SK-N-SH treated with all-trans-retinoic acid at 6 μM for 48 hours (cell line): Measurements from ENCODE around the gene SLC39A10.
A peak's percentile ranks its signal among the peaks of the same experiment; 100 is the strongest.

Experiments
- ATAC-seq: fragments of 200-7000 bp; cut with Tn5 transposase; 3 replicates; pipeline ENCODE4 v1.9.1; 2020; ENCODE audit warnings: mild to moderate bottlenecking, moderate library complexity
- ARNTL ChIP-seq: fragments of 450-650 bp; formaldehyde crosslinking; IDR thresholded peaks from 2 replicates; pipeline ENCODE4 v1.5.0; 2020; ENCODE audit warnings: low read depth, mild to moderate bottlenecking, moderate library complexity, borderline replicate concordance
- BACH2 ChIP-seq: fragments of 250-450 bp; sonication (Bioruptor Pico); IDR thresholded peaks from 2 replicates; pipeline ENCODE4 v1.9.0; 2021; ENCODE audit warnings: mild to moderate bottlenecking, borderline replicate concordance
- CSDC2 ChIP-seq: fragments of 250-450 bp; sonication (Bioruptor Pico); IDR thresholded peaks from 2 replicates; pipeline ENCODE4 v1.5.0; 2020; ENCODE audit warnings: mild to moderate bottlenecking, moderate library complexity
- CSRNP3 ChIP-seq: fragments of 250-450 bp; sonication (Bioruptor Pico); IDR thresholded peaks from 2 replicates; pipeline ENCODE4 v1.5.1; 2021; ENCODE audit warnings: mild to moderate bottlenecking, moderate library complexity
- ESRRG ChIP-seq: fragments of 250-450 bp; sonication (Bioruptor Pico); IDR thresholded peaks from 2 replicates; pipeline ENCODE4 v1.6.1; 2021; ENCODE audit warnings: mild to moderate bottlenecking
- GLIS3 ChIP-seq: fragments of 250-450 bp; sonication (Bioruptor Pico); IDR thresholded peaks from 2 replicates; pipeline ENCODE4 v1.5.0; 2020; ENCODE audit warnings: mild to moderate bottlenecking, moderate library complexity
- ISL1 ChIP-seq: fragments of 250-450 bp; sonication (Bioruptor Pico); IDR thresholded peaks from 2 replicates; pipeline ENCODE4 v2.1.2; 2022; ENCODE audit warnings: mild to moderate bottlenecking, moderate library complexity
- OSR1 ChIP-seq: fragments of 250-450 bp; sonication (Bioruptor Pico); IDR thresholded peaks from 2 replicates; pipeline ENCODE4 v1.8.0; 2022; ENCODE audit warnings: moderate library complexity, mild to moderate bottlenecking, inconsistent platforms
- PATZ1 ChIP-seq: fragments of 250-450 bp; sonication (Bioruptor Pico); IDR thresholded peaks from 2 replicates; pipeline ENCODE4 v1.8.0; 2020; ENCODE audit warnings: mild to moderate bottlenecking, moderate library complexity, borderline replicate concordance
- POU6F1 ChIP-seq: fragments of 250-450 bp; sonication (Bioruptor Pico); IDR thresholded peaks from 2 replicates; pipeline ENCODE4 v1.8.0; 2021; ENCODE audit warnings: low read depth, mild to moderate bottlenecking, moderate library complexity, borderline replicate concordance
- PPARA ChIP-seq: fragments of 250-450 bp; sonication (Bioruptor Pico); IDR thresholded peaks from 2 replicates; pipeline ENCODE4 v1.5.0; 2020; ENCODE audit warnings: mild to moderate bottlenecking, borderline replicate concordance
- RARB ChIP-seq: fragments of 250-450 bp; sonication (Bioruptor Pico); IDR thresholded peaks from 2 replicates; pipeline ENCODE4 v1.8.0; 2021; ENCODE audit warnings: mild to moderate bottlenecking, moderate library complexity
- SNAI2 ChIP-seq: fragments of 250-450 bp; sonication (Bioruptor Pico); IDR thresholded peaks from 2 replicates; pipeline ENCODE4 v1.5.0; 2020; ENCODE audit warnings: mild to moderate bottlenecking, moderate library complexity
- TCF4 ChIP-seq: fragments of 250-450 bp; sonication (Bioruptor Pico); IDR thresholded peaks from 2 replicates; pipeline ENCODE4 v1.8.0; 2021; ENCODE audit warnings: mild to moderate bottlenecking, moderate library complexity, borderline replicate concordance
- TOX ChIP-seq: fragments of 250-450 bp; sonication (Bioruptor Pico); IDR thresholded peaks from 2 replicates; pipeline ENCODE4 v1.8.0; 2021; ENCODE audit warnings: mild to moderate bottlenecking, moderate library complexity, borderline replicate concordance
- ZC3H10 ChIP-seq: fragments of 250-450 bp; sonication (Bioruptor Pico); IDR thresholded peaks from 2 replicates; pipeline ENCODE4 v1.5.1; 2021; ENCODE audit warnings: mild to moderate bottlenecking, moderate library complexity
- ZFP3 ChIP-seq: fragments of 250-450 bp; sonication (Bioruptor Pico); IDR thresholded peaks from 2 replicates; pipeline ENCODE4 v1.5.0; 2020; ENCODE audit warnings: mild to moderate bottlenecking, moderate library complexity
- ZNF565 ChIP-seq: fragments of 450-650 bp; formaldehyde crosslinking; conservative IDR thresholded peaks from 2 replicates; pipeline ENCODE4 v1.5.0; 2020; ENCODE audit warnings: low read depth, mild to moderate bottlenecking, moderate library complexity
- ZNF70 ChIP-seq: fragments of 450-650 bp; formaldehyde crosslinking; IDR thresholded peaks from 2 replicates; pipeline ENCODE4 v1.5.0; 2020; ENCODE audit warnings: mild to moderate bottlenecking, moderate library complexity
- ZNF8 ChIP-seq: fragments of 450-650 bp; formaldehyde crosslinking; IDR thresholded peaks from 2 replicates; pipeline ENCODE4 v1.5.0; 2020; ENCODE audit warnings: mild to moderate bottlenecking, moderate library complexity
- TF ChIP-seq, protein P1 (sequence below): fragments of 250-450 bp; sonication (Bioruptor Pico); IDR thresholded peaks from 2 replicates; pipeline ENCODE4 v1.5.0; 2020; ENCODE audit warnings: mild to moderate bottlenecking, moderate library complexity
- TF ChIP-seq, protein P2 (sequence below): fragments of 250-450 bp; sonication (Bioruptor Pico); IDR thresholded peaks from 2 replicates; pipeline ENCODE4 v1.5.1; 2020; ENCODE audit warnings: low read depth, mild to moderate bottlenecking, moderate library complexity

Gene SLC39A10

GRCh38 chr2:195732574-195732973 lies 75.5 kb downstream of the SLC39A10 start:
- peak; percentile 59; the same call in 2 of the 3 replicates for ATAC-seq
- TF ChIP-seq BACH2 (CRISPR knock-in tag) (no peak), ZNF8 (CRISPR knock-in tag) (no peak), PPARA (no peak), ZC3H10 (CRISPR knock-in tag) (no peak), TCF4 (CRISPR knock-in tag) (no peak), GLIS3 (CRISPR knock-in tag) (no peak)
- TF ChIP-seq, all 23 proteins: peak for 0

DNA sequence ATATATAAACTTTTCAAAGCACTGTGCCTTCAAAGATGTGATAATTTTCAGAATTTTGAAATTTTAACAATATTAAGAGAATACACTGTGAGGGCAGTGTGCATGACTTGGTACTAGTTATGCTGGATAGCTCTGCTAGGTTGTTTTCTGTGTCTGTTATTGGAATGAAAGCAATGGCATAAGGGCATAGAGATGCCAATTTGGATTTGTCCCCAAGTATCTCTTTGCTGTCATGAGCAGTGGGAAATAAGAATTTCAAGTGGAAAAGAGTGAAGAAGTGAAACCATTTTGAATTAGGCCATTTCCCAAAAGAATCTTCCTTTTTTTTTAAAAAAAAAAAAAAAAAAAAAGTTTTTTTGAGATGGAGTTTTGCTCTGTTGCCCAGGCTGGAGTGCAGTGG lies 76.8 kb downstream of the SLC39A10 start:
- no peak for ATAC-seq
- no peak for TF ChIP-seq CSDC2
- no peak for TF ChIP-seq CSRNP3 (CRISPR knock-in tag)
- TF ChIP-seq SNAI2 = no peak
- TF ChIP-seq ISL1 (CRISPR knock-in tag) = no peak
- TF ChIP-seq TOX (CRISPR knock-in tag) = no peak
- TF ChIP-seq ZC3H10 (CRISPR knock-in tag) = no peak
- TF ChIP-seq ZNF70 (CRISPR knock-in tag) = no peak
- TF ChIP-seq OSR1 (CRISPR knock-in tag) = no peak
- TF ChIP-seq RARB (CRISPR knock-in tag) = no peak
- no peak for TF ChIP-seq PPARA
- no peak for TF ChIP-seq PATZ1 (CRISPR knock-in tag)
- no peak for TF ChIP-seq TCF4 (CRISPR knock-in tag)
- no peak for TF ChIP-seq ZFP3
- TF ChIP-seq GLIS3 (CRISPR knock-in tag) = no peak
- TF ChIP-seq ZNF565 (CRISPR knock-in tag) = no peak
- TF ChIP-seq, protein P1, sequence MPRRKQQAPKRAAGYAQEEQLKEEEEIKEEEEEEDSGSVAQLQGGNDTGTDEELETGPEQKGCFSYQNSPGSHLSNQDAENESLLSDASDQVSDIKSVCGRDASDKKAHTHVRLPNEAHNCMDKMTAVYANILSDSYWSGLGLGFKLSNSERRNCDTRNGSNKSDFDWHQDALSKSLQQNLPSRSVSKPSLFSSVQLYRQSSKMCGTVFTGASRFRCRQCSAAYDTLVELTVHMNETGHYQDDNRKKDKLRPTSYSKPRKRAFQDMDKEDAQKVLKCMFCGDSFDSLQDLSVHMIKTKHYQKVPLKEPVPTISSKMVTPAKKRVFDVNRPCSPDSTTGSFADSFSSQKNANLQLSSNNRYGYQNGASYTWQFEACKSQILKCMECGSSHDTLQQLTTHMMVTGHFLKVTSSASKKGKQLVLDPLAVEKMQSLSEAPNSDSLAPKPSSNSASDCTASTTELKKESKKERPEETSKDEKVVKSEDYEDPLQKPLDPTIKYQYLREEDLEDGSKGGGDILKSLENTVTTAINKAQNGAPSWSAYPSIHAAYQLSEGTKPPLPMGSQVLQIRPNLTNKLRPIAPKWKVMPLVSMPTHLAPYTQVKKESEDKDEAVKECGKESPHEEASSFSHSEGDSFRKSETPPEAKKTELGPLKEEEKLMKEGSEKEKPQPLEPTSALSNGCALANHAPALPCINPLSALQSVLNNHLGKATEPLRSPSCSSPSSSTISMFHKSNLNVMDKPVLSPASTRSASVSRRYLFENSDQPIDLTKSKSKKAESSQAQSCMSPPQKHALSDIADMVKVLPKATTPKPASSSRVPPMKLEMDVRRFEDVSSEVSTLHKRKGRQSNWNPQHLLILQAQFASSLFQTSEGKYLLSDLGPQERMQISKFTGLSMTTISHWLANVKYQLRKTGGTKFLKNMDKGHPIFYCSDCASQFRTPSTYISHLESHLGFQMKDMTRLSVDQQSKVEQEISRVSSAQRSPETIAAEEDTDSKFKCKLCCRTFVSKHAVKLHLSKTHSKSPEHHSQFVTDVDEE (CRISPR knock-in tag) = no peak
- TF ChIP-seq ZNF8 (CRISPR knock-in tag) = no peak
- TF ChIP-seq ESRRG (CRISPR knock-in tag) = no peak
- TF ChIP-seq ARNTL (CRISPR knock-in tag) = no peak
- TF ChIP-seq POU6F1 (CRISPR knock-in tag) = no peak

GRCh38 chr2:195734395-195734794 lies 77.4 kb downstream of the SLC39A10 start:
- ATAC-seq = no peak
- TF ChIP-seq CSRNP3 (CRISPR knock-in tag) (no peak), ISL1 (CRISPR knock-in tag) (no peak), CSDC2 (no peak), ZNF565 (CRISPR knock-in tag) (no peak), ARNTL (CRISPR knock-in tag) (no peak), OSR1 (CRISPR knock-in tag) (no peak), POU6F1 (CRISPR knock-in tag) (no peak), ZFP3 (no peak)
- TF ChIP-seq, protein P2, sequence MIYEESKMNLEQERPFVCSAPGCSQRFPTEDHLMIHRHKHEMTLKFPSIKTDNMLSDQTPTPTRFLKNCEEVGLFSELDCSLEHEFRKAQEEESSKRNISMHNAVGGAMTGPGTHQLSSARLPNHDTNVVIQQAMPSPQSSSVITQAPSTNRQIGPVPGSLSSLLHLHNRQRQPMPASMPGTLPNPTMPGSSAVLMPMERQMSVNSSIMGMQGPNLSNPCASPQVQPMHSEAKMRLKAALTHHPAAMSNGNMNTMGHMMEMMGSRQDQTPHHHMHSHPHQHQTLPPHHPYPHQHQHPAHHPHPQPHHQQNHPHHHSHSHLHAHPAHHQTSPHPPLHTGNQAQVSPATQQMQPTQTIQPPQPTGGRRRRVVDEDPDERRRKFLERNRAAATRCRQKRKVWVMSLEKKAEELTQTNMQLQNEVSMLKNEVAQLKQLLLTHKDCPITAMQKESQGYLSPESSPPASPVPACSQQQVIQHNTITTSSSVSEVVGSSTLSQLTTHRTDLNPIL (CRISPR knock-in tag) = no peak
